Measurements from ENCODE around the gene LGR5. TPM values are rescaled to one million over a fixed set of nuclear protein-coding genes. Genes with fewer than 3 reads are reported as not detected.

Gene LGR5
- polyA plus RNA-seq, 1 donor: 4.5 TPM

GRCh38 chr12:71594214-71594948 is 154.8 kb downstream of the LGR5 start:
- no peak for DNase-seq (ENCODE audit: low read depth)

GRCh38 chr12:71599210-71599609 is 159.6 kb downstream of the LGR5 start:
- no peak for DNase-seq (ENCODE audit: low read depth)

GRCh38 chr12:71601546-71601945 is 161.9 kb downstream of the LGR5 start:
- DNase-seq (ENCODE audit: low read depth): no peak

GRCh38 chr12:71602761-71603577 is 163.4 kb downstream of the LGR5 start:
- no peak for DNase-seq (ENCODE audit: low read depth)

GRCh38 chr12:71605039-71605438 is 165.4 kb downstream of the LGR5 start:
- no peak for DNase-seq (ENCODE audit: low read depth)

GRCh38 chr12:71607494-71608330 is 168.1 kb downstream of the LGR5 start:
- no peak for DNase-seq (ENCODE audit: low read depth)

GRCh38 chr12:71610031-71610795 is 170.6 kb downstream of the LGR5 start:
- no peak for DNase-seq (ENCODE audit: low read depth)

- no peak for DNase-seq (ENCODE audit: low read depth)
These were observed 182.3 kb downstream of the LGR5 start for GRCh38 chr12:71621938-71622337.

GRCh38 chr12:71625476-71625875 is 185.9 kb downstream of the LGR5 start:
- no peak for DNase-seq (ENCODE audit: low read depth)

- DNase-seq (ENCODE audit: low read depth): peak; percentile 9
These were observed 186.5 kb downstream of the LGR5 start for GRCh38 chr12:71626098-71626497.

GRCh38 chr12:71626768-71627167 is 187.2 kb downstream of the LGR5 start:
- DNase-seq (ENCODE audit: low read depth): no peak

- no peak for DNase-seq (ENCODE audit: low read depth)
These were observed 187.9 kb downstream of the LGR5 start for GRCh38 chr12:71627438-71628002.

Other genes with a start within 250 kb of the LGR5 start
- 40.4 TPM for gene ZFC3H1, start 224.1 kb downstream of the LGR5 start, polyA plus RNA-seq (ENCODE audit: insufficient read length)
- gene THAP2, start 224.5 kb downstream of the LGR5 start, polyA plus RNA-seq (ENCODE audit: insufficient read length): 9.4 TPM
- gene TMEM19, start 246.3 kb downstream of the LGR5 start, polyA plus RNA-seq (ENCODE audit: insufficient read length): 31.7 TPM